ENCODE results near the gene SVBP.
A peak's percentile ranks its signal among the peaks of the same experiment; 100 is the strongest.

SVBP gene

GRCh38 chr1:42835422-42835821 is 18.2 kb upstream of the SVBP start:
- Histone ChIP-seq H2AFZ (no peak overlapping the region), H3K9ac (no peak overlapping the region), H3K4me1 (peaks cover 13% of the 10 kb centered on the region), H3K4me2 (ENCODE audit: low read length) (peak overlapping the region; percentile 60), H3K9me3 (ENCODE audit: control insufficient read depth, low read length) (no peaks in the 10 kb centered on the region), H3K4me3 (ENCODE audit: low read depth, low read length) (peak overlapping the region; percentile 34), H3K36me3 (ENCODE audit: control insufficient read depth, insufficient read depth, low read length) (no peaks in the 10 kb centered on the region), H3K27ac (peak overlapping the region; percentile 81), H3K27me3 (ENCODE audit: control insufficient read depth, insufficient read depth, low read length) (no peaks in the 10 kb centered on the region), H3K79me2 (no peaks in the 10 kb centered on the region)
- TF ChIP-seq, protein P1, sequence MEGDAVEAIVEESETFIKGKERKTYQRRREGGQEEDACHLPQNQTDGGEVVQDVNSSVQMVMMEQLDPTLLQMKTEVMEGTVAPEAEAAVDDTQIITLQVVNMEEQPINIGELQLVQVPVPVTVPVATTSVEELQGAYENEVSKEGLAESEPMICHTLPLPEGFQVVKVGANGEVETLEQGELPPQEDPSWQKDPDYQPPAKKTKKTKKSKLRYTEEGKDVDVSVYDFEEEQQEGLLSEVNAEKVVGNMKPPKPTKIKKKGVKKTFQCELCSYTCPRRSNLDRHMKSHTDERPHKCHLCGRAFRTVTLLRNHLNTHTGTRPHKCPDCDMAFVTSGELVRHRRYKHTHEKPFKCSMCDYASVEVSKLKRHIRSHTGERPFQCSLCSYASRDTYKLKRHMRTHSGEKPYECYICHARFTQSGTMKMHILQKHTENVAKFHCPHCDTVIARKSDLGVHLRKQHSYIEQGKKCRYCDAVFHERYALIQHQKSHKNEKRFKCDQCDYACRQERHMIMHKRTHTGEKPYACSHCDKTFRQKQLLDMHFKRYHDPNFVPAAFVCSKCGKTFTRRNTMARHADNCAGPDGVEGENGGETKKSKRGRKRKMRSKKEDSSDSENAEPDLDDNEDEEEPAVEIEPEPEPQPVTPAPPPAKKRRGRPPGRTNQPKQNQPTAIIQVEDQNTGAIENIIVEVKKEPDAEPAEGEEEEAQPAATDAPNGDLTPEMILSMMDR (IDR thresholded peaks at IDR 0.05): no peak

GRCh38 chr1:42834803-42835202 is 17.6 kb upstream of the SVBP start:
- Histone ChIP-seq H3K79me2 (no peaks in the 10 kb centered on the region), H3K4me1 (peaks cover 11% of the 10 kb centered on the region), H3K4me2 (ENCODE audit: low read length) (peak overlapping the region; percentile 60), H3K9me3 (ENCODE audit: control insufficient read depth, low read length) (no peaks in the 10 kb centered on the region), H3K9ac (no peak overlapping the region), H3K4me3 (ENCODE audit: low read depth, low read length) (no peak overlapping the region), H3K27ac (peak overlapping the region; percentile 81), H3K27me3 (ENCODE audit: control insufficient read depth, insufficient read depth, low read length) (no peaks in the 10 kb centered on the region), H2AFZ (peak overlapping the region; percentile 28), H3K36me3 (ENCODE audit: control insufficient read depth, insufficient read depth, low read length) (no peaks in the 10 kb centered on the region)
- TF ChIP-seq, protein P1 (IDR thresholded peaks at IDR 0.05): no peak

DNA sequence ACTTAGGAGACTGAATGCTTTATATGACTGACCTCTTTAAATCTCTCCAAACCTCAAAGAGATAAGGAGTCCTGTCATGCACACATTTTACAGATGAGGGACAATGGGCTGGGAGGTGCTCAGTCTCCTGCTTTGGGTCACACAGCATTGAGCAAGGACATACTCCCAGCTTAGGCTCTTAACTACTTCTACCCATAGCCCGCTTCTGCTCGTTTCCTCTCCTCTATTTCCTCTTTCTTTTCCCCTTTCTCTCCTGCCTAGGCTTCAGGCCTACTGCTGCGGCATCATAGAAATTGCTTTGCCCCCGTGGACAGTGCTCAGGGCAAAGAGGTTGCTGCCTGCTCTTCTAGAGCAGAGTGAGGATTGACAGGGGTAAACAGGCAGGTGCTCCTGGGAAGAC is 16.8 kb upstream of the SVBP start:
- no peaks in the 10 kb centered on the region for H3K79me2 ChIP-seq
- peaks cover 11% of the 10 kb centered on the region for H3K4me1 ChIP-seq
- no peaks in the 10 kb centered on the region for H3K9me3 ChIP-seq (ENCODE audit: control insufficient read depth, low read length)
- no peak overlapping the region for H3K9ac ChIP-seq
- peak overlapping the region; percentile 1 for H2AFZ ChIP-seq
- TF ChIP-seq, protein P1 (IDR thresholded peaks at IDR 0.05): no peak
- H3K4me2 ChIP-seq (ENCODE audit: low read length): no peak overlapping the region
- H3K4me3 ChIP-seq (ENCODE audit: low read depth, low read length): no peak overlapping the region
- peak overlapping the region; percentile 81 for H3K27ac ChIP-seq
- no peaks in the 10 kb centered on the region for H3K27me3 ChIP-seq (ENCODE audit: control insufficient read depth, insufficient read depth, low read length)
- no peaks in the 10 kb centered on the region for H3K36me3 ChIP-seq (ENCODE audit: control insufficient read depth, insufficient read depth, low read length)

DNA sequence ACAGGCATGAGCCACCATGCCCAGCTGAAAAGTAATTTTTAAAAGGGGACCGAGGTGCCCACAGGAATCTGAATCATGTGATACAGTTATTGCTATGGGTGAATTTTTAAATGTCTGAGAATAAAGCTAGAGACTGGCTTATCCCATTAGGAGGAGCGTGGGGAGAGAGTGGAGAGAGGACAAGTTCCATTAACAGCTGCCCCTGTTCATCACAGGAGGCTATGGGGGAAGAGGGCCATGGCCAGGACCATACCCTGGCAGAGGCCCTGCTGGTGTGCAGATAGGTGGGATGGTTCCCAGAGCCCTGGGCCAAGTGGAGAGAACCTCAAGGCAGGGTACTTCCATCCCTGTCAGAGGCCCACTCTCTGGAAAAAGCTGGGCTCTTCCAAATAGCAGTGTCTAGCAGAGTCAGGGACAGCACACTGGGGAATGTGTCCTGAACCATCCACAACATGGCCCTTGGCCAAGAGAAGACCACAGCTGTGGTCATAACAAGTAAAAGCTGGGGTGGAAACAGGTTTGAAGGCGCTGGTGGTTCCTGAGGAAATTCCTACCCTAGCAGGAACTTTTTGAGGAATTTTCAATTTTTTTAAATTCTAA is 15.5 kb upstream of the SVBP start:
- Histone ChIP-seq H3K79me2 (no peaks in the 10 kb centered on the region), H3K9me3 (ENCODE audit: control insufficient read depth, low read length) (no peaks in the 10 kb centered on the region), H3K36me3 (ENCODE audit: control insufficient read depth, insufficient read depth, low read length) (no peaks in the 10 kb centered on the region), H3K4me2 (ENCODE audit: low read length) (no peak overlapping the region), H2AFZ (no peak overlapping the region), H3K9ac (no peak overlapping the region), H3K27ac (no peak overlapping the region), H3K4me3 (ENCODE audit: low read depth, low read length) (no peak overlapping the region), H3K4me1 (peaks cover 11% of the 10 kb centered on the region), H3K27me3 (ENCODE audit: control insufficient read depth, insufficient read depth, low read length) (no peaks in the 10 kb centered on the region)
- TF ChIP-seq, protein P1 (IDR thresholded peaks at IDR 0.05): no peak

GRCh38 chr1:42831273-42831672 is 14.1 kb upstream of the SVBP start:
- TF ChIP-seq, protein P1 (IDR thresholded peaks at IDR 0.05): no peak
- Histone ChIP-seq H2AFZ (no peak overlapping the region), H3K4me1 (peaks cover 5% of the 10 kb centered on the region), H3K4me2 (ENCODE audit: low read length) (no peak overlapping the region), H3K4me3 (ENCODE audit: low read depth, low read length) (no peak overlapping the region), H3K79me2 (no peaks in the 10 kb centered on the region), H3K27me3 (ENCODE audit: control insufficient read depth, insufficient read depth, low read length) (no peaks in the 10 kb centered on the region), H3K9ac (no peak overlapping the region), H3K27ac (no peak overlapping the region), H3K9me3 (ENCODE audit: control insufficient read depth, low read length) (no peaks in the 10 kb centered on the region), H3K36me3 (ENCODE audit: control insufficient read depth, insufficient read depth, low read length) (no peaks in the 10 kb centered on the region)

Data from parathyroid adenoma (tissue), 2 donors.